Measurements from ENCODE around the gene COPS7A.
"Not testable (repeated sequence)": the region's sequence is repeated elsewhere in the genome, so short reads cannot be mapped to it uniquely, and the experiment has no call there.

Gene COPS7A

GRCh38 chr12:6701078-6701768, 22.6 kb upstream of the COPS7A start:
- TF ChIP-seq CTCF (IDR thresholded peaks at IDR 0.05; ENCODE audit: extremely low read depth, insufficient read depth, missing control alignments) = no peak
- in situ Hi-C loops (cut with MboI; ENCODE audit: low pct_unique_long_range_greater_than_20kb, low sequenced_read_pairs, unreplicated experiment) = no loop called here
- no peak for DNase-seq (ENCODE audit: low spot score)

GRCh38 chr12:6703631-6704030, 20.2 kb upstream of the COPS7A start:
- TF ChIP-seq CTCF (IDR thresholded peaks at IDR 0.05; ENCODE audit: extremely low read depth, insufficient read depth, missing control alignments) = no peak
- in situ Hi-C loops (cut with MboI; ENCODE audit: low pct_unique_long_range_greater_than_20kb, low sequenced_read_pairs, unreplicated experiment) = no loop called here
- no peak for DNase-seq (ENCODE audit: low spot score)

GRCh38 chr12:6708351-6708750, 15.5 kb upstream of the COPS7A start:
- DNase-seq (ENCODE audit: low spot score); in situ Hi-C loops (cut with MboI; ENCODE audit: low pct_unique_long_range_greater_than_20kb, low sequenced_read_pairs, unreplicated experiment): not testable (repeated sequence)

GRCh38 chr12:6708960-6709394, 14.9 kb upstream of the COPS7A start:
- in situ Hi-C loops (cut with MboI; ENCODE audit: low pct_unique_long_range_greater_than_20kb, low sequenced_read_pairs, unreplicated experiment) = no loop called here
- no peak for DNase-seq (ENCODE audit: low spot score)
- TF ChIP-seq CTCF (IDR thresholded peaks at IDR 0.05; ENCODE audit: extremely low read depth, insufficient read depth, missing control alignments) = no peak

- in situ Hi-C loops (cut with MboI; ENCODE audit: low pct_unique_long_range_greater_than_20kb, low sequenced_read_pairs, unreplicated experiment); DNase-seq (ENCODE audit: low spot score): not testable (repeated sequence)
Observed at GRCh38 chr12:6716031-6716873, 7.6 kb upstream of the COPS7A start.

GRCh38 chr12:6716874-6717437, 6.9 kb upstream of the COPS7A start:
- no peak for DNase-seq (ENCODE audit: low spot score)
- no peak for TF ChIP-seq CTCF (IDR thresholded peaks at IDR 0.05; ENCODE audit: extremely low read depth, insufficient read depth, missing control alignments)
- in situ Hi-C loops (cut with MboI; ENCODE audit: low pct_unique_long_range_greater_than_20kb, low sequenced_read_pairs, unreplicated experiment) = no loop called here

GRCh38 chr12:6722863-6723262, 983 bp upstream of the COPS7A start:
- no peak for DNase-seq (ENCODE audit: low spot score)

More at GRCh38 chr12:6722863-6723262, 983 bp upstream of the COPS7A start:
- TF ChIP-seq CTCF (IDR thresholded peaks at IDR 0.05; ENCODE audit: extremely low read depth, insufficient read depth, missing control alignments) = no peak
- in situ Hi-C loops (cut with MboI; ENCODE audit: low pct_unique_long_range_greater_than_20kb, low sequenced_read_pairs, unreplicated experiment) = no loop called here
